Thoracic aorta (tissue), 2 donors: ENCODE measurements around the gene CUEDC2. TPM values are rescaled to one million over a fixed set of nuclear protein-coding genes. Genes with fewer than 3 reads are reported as not detected.
"Not testable (repeated sequence)": the region's sequence is repeated elsewhere in the genome, so short reads cannot be mapped to it uniquely, and the experiment has no call there.

Experiments used
- ATAC-seq: fragments of 150-250 bp; one replicate; pipeline ENCODE4 v1.8.0; 2017; ENCODE audit warnings: low read depth; ENCODE audit not compliant: insufficient number of reproducible peaks, low FRiP score
- DNase-seq: peaks from one replicate; pipeline ENCODE4 v3.0.0-alpha.2; 2020; ENCODE audit warnings: low spot score
- H3K27ac ChIP-seq, 2 donors: fragments of 200-600 bp; sonication (generic); 1 replicate in 1 of 2; 2 replicates in 1 of 2; pipeline ENCODE4 v1.5.1; 2016; ENCODE audit warnings: mild to moderate bottlenecking in 2 of 2, moderate library complexity in 2 of 2
- H3K27me3 ChIP-seq: fragments of 200-600 bp; sonication (generic); replicated peaks from 2 replicates; pipeline ENCODE4 v1.6.0; 2016; ENCODE audit warnings: mild to moderate bottlenecking; ENCODE audit not compliant: insufficient read depth
- H3K36me3 ChIP-seq: fragments of 200-600 bp; sonication (generic); one replicate; pipeline ENCODE4 v1.5.1; 2016
- H3K4me1 ChIP-seq, 2 donors: fragments of 200-600 bp; sonication (generic); 1 replicate in 1 of 2; 2 replicates in 1 of 2; pipeline versions ENCODE4 v1.5.1 to v1.6.0; 2016; ENCODE audit warnings: low read depth in 2 of 2, mild to moderate bottlenecking in 1 of 2; ENCODE audit not compliant: control insufficient read depth in 1 of 2
- H3K4me3 ChIP-seq: fragments of 200-600 bp; sonication (generic); 2 replicates; pipeline ENCODE4 v1.5.1; 2016; ENCODE audit warnings: mild to moderate bottlenecking
- H3K9me3 ChIP-seq: fragments of 200-600 bp; sonication (generic); 2 replicates; pipeline ENCODE4 v1.5.1; 2016
- total RNA-seq, 2 donors: library from RNA; depleted of rRNA; stranded (reverse); fragments of >200 nt; gene quantifications; one replicate each; pipeline versions ENCODE4 v1.1.0 to v1.2.3, GENCODE V29; 2016
- TF ChIP-seq, protein P1 (sequence below): fragments of 200-600 bp; sonication (generic); IDR thresholded peaks from one replicate; pipeline ENCODE4 v1.5.1; 2019; ENCODE audit warnings: antibody characterized with exemption

The CUEDC2 gene
- total RNA-seq, 2 donors from 2014 or later, result 40.8 to 53.2 TPM

DNA sequence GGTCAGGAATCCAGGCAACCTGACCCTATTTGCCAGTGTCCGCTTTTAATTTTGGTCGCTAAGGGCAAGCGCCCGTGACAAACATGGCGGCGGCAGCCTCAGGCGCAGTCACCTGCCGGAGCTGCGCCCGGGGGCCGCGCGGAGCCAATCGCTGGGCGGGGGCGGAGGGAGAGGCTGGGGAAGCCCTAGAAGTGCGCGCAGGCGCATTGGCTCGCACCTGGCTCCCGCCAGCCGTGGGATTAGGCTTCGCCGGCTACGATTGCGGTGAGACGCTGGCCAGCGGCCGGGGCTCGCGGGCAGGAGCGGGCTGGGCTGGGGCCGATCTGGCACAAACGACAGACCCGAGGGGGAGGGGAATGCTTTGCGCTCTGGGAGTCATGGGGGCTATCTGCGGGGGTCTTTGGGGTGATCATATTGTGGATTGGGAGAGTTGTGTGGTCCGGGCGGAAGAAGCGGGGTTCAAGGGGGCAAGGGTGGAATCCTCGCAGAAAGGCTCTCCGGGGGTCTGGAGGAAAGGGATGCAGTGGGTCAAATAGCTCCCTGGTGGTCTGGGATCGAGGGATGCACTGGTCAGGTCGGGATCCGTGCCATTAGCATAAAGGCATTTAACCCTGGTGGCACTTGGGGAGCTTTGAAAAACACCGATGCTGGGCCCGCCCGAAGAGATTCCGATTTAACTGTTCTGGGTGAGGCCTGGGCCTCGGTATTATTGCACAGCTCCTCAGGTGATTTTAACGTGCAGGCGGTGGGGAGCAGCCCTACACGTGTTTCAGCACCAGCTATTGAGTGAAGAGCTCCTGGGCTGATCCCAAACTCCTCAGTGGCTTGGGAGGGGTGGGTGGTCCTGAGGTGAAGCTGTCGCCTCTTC lies 29.0 kb upstream of the CUEDC2 start:
- H3K27me3 ChIP-seq, result no peaks in the 10 kb centered on the region
- DNase-seq, result peak; percentile 49
- TF ChIP-seq, protein P1, sequence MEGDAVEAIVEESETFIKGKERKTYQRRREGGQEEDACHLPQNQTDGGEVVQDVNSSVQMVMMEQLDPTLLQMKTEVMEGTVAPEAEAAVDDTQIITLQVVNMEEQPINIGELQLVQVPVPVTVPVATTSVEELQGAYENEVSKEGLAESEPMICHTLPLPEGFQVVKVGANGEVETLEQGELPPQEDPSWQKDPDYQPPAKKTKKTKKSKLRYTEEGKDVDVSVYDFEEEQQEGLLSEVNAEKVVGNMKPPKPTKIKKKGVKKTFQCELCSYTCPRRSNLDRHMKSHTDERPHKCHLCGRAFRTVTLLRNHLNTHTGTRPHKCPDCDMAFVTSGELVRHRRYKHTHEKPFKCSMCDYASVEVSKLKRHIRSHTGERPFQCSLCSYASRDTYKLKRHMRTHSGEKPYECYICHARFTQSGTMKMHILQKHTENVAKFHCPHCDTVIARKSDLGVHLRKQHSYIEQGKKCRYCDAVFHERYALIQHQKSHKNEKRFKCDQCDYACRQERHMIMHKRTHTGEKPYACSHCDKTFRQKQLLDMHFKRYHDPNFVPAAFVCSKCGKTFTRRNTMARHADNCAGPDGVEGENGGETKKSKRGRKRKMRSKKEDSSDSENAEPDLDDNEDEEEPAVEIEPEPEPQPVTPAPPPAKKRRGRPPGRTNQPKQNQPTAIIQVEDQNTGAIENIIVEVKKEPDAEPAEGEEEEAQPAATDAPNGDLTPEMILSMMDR, result no peak
- peaks cover 4 to 14% of the 10 kb centered on the region in 2 donors for H3K4me1 ChIP-seq
- no peaks in the 10 kb centered on the region for H3K9me3 ChIP-seq
- H3K27ac ChIP-seq, result no peak overlapping the region
- H3K4me3 ChIP-seq, result peak overlapping the region; percentile 77
- peak; percentile 65 for ATAC-seq
- no peaks in the 10 kb centered on the region for H3K36me3 ChIP-seq

DNA sequence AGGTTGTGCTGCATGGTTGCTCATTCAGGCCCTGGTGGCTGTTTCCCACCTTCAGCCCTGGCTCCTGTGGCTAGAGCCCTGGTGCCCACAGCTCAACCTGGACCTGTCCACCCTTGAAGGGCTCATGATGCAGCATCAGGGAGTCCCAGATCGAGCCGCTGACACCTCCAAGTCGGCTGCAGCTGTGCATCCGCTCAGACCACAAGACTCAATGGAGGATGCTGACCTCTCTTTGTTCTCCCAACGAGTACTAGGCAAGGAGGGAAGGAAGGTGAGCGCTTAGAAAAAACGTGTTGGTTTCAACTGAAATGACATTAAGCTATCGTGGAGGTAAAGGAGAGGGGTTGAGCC lies 28.4 kb upstream of the CUEDC2 start:
- no peaks in the 10 kb centered on the region for H3K36me3 ChIP-seq
- H3K27ac ChIP-seq, result no peak overlapping the region
- peak overlapping the region; percentile 77 for H3K4me3 ChIP-seq

DNA sequence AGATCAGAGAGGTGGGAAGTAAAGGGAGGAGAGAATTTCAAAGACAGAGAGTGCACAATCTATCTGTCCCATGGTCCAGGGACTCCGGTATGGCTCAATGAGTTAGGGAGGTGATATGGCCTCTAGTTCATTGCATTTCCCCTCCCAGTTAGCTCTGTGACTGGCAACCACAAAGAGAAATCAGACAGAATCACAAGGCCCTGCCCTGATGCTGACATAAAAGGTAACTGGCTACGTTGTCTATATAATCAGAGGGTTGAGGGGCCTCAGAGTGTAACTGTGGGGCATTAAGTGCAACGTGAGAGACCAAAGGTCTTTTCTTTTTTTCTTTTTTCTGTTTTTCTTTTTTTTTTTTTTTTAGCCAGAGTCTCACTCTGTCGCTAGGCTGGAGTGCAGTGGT lies 26.3 kb upstream of the CUEDC2 start:
- TF ChIP-seq, protein P1, result no peak

More for the DNA sequence above, 28.4 kb upstream of the CUEDC2 start:
- no peaks in the 10 kb centered on the region for H3K9me3 ChIP-seq
- peaks cover 4 to 14% of the 10 kb centered on the region in 2 donors for H3K4me1 ChIP-seq
- H3K27me3 ChIP-seq, result no peaks in the 10 kb centered on the region
- DNase-seq (no peak), ATAC-seq (peak; percentile 39)
- TF ChIP-seq, protein P1, result no peak

DNA sequence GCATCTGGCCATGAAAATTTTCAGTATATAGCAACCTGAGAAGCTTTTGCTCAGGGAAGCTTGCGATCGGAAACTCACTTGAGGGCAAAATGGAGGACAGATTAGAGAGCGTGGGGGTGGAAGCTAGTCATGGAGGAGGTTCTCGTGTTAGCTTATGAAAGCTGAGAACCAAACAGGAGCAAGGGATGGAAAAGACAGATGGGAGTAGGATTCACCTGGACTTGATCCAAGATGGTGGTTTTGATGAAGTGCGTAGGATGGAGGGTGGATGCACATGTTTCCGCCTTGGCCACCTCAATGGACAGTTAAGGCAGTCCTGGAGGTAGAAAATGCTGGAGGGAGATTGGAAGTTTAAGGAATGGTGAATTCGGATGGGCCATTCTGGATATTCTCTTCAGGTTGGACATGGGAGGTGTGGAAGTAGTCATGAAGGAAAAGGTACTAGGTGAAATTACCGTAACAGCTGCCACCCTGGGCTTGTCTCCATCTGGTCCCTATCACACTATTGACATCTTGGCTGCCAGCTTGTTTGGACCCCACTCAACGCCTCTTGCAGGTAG lies 25.3 kb upstream of the CUEDC2 start:
- no peak for DNase-seq
- no peaks in the 10 kb centered on the region for H3K27me3 ChIP-seq
- ATAC-seq, result no peak
- H3K4me3 ChIP-seq, result no peak overlapping the region
- peaks cover 4 to 14% of the 10 kb centered on the region in 2 donors for H3K4me1 ChIP-seq
- H3K27ac ChIP-seq, result no peak overlapping the region
- H3K9me3 ChIP-seq, result no peaks in the 10 kb centered on the region
- TF ChIP-seq, protein P1, result no peak
- H3K36me3 ChIP-seq, result no peaks in the 10 kb centered on the region

More for the DNA sequence above, 26.3 kb upstream of the CUEDC2 start:
- DNase-seq (no peak), ATAC-seq (no peak)
- Histone ChIP-seq H3K9me3 (no peaks in the 10 kb centered on the region), H3K36me3 (no peaks in the 10 kb centered on the region), H3K27ac (no peak overlapping the region), H3K4me1 (peaks cover 4 to 14% of the 10 kb centered on the region in 2 donors), H3K4me3 (no peak overlapping the region), H3K27me3 (no peaks in the 10 kb centered on the region)

DNA sequence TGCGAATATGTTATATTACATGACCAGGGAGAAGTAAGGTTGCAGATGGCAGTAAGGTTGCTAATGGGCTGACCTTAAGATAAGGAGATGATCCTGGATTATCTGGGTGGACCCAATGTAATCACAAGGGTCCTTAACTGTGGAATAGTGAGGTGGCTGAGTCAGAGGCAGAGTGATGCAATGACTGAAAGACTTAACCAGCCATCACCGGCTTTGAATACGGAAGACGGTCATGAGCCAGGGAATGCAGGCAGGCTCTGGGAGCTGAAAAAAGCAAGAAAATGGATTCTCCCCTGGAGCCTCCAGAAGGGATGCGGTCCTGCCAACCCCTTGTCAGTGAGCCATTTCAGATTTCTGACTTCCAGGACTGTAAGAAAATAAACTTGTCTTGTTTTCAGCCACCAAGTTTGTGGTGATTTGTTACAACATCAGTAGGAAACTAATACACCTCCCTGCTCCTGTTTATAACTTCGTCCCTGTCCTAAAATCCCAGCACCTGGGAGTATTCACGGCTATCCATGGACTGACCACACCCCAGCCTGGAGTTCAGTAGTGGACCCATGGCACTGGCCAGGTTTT lies 23.6 kb upstream of the CUEDC2 start:
- Histone ChIP-seq H3K36me3 (no peaks in the 10 kb centered on the region), H3K9me3 (no peaks in the 10 kb centered on the region), H3K27me3 (no peaks in the 10 kb centered on the region), H3K4me1 (peaks cover 3 to 10% of the 10 kb centered on the region in 2 donors), H3K27ac (no peak overlapping the region), H3K4me3 (no peak overlapping the region)
- ATAC-seq (no peak), DNase-seq (no peak)
- TF ChIP-seq, protein P1, result no peak

DNA sequence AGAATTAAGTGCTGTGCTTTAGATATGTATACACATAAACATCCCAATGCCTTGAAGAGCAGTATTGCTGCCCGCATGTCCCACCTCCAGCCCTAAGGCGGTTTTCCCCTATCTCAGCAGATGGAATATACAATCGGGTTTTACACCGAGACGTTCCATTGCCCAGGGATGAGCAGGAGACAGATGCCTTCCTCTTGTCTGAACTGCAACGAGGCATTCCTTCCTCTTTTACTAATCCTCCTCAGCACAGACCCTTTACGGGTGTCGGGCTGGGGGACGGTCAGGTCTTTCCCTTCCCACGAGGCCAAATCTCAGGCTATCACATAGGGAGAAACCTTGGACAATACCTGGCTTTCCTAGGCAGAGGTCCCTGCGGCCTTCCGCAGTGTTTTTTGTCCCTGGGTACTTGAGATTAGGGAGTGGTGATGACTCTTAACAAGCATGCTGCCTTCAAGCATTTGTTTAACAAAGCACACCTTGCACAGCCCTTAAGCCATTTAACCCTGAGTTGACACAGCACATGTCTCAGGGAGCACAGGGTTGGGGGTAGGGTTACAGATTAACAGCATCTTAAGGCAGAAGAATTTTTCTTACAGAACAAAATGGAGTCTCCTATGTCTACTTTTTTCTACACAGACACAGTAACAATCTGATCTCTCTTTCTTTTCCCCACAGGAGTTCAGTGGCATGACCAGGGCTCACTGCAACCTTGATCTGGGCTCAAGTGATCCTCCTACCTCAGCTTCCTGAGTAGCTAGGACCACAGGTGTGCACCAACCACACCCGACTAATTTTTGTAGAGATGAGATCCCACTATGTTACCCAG lies 22.5 kb upstream of the CUEDC2 start:
- DNase-seq, H3K4me3 ChIP-seq, H3K36me3 ChIP-seq, H3K27ac ChIP-seq, H3K9me3 ChIP-seq, ATAC-seq, H3K27me3 ChIP-seq: not testable (repeated sequence)
- H3K4me1 ChIP-seq, result peaks cover 0 to 11% of the 10 kb centered on the region in 2 donors
